ENCODE data around the gene EPC2.

GRCh38 chr2:148739454-148740105 lies 95.0 kb downstream of the EPC2 start:
- TF ChIP-seq USF2 (IDR thresholded peaks at IDR 0.05; ENCODE audit: borderline replicate concordance, low read depth, low read length) (no peak), POLR2AphosphoS5 (IDR thresholded peaks at IDR 0.05; ENCODE audit: low read depth, low read length) (no peak), CTCF (IDR thresholded peaks at IDR 0.05) (no peak), REST (IDR thresholded peaks at IDR 0.05; ENCODE audit: low read depth, low read length) (no peak), SIN3A (IDR thresholded peaks at IDR 0.05; ENCODE audit: borderline replicate concordance, low read depth, low read length) (no peak), RFX5 (IDR thresholded peaks at IDR 0.05; ENCODE audit: low read length) (no peak), FOXJ3 (CRISPR knock-in tag; IDR thresholded peaks at IDR 0.05) (no peak), GABPA (IDR thresholded peaks at IDR 0.05; ENCODE audit: low read depth) (no peak), RAD21 (IDR thresholded peaks at IDR 0.05; ENCODE audit: low read length) (no peak), ELF1 (IDR thresholded peaks at IDR 0.05) (no peak), EP300 (IDR thresholded peaks at IDR 0.05; ENCODE audit: borderline replicate concordance in 1 of 2, low read depth in 1 of 2, low read length in 1 of 2) (no peak), MXI1 (IDR thresholded peaks at IDR 0.05; ENCODE audit: low read depth, low read length) (no peak), JUND (IDR thresholded peaks at IDR 0.05) (no peak)
